SK-N-SH (cell line): ENCODE measurements around the gene FAM83F. TPM values are rescaled to one million over a fixed set of nuclear protein-coding genes. Genes with fewer than 3 reads are reported as not detected.

ENCODE experiments used
- CTCF ChIA-PET: fragments of 300-600, 350-600 bp; formaldehyde crosslinking; extraction: SDS; loops from one replicate; lab custom pipeline; 2021; lab: Yijun Ruan, JAX
- POLR2A ChIA-PET: fragments of 350-600 bp; sonication (Branson Sonifier 250); formaldehyde crosslinking; extraction: SDS; loops from one replicate; lab custom pipeline; 2020; ENCODE audit warnings: antibody characterized with exemption, inconsistent platforms; lab: Yijun Ruan, JAX
- DNase-seq: peaks from one replicate; pipeline ENCODE4 v3.0.0; 2012
- H2AFZ ChIP-seq: fragments of 200-600 bp; sonication (generic); 2 replicates; pipeline ENCODE4 v1.8.1; 2016; ENCODE audit warnings: antibody characterized with exemption, mild to moderate bottlenecking, low read depth
- H3F3A ChIP-seq: fragments of 200-600 bp; sonication (generic); replicated peaks from 2 replicates; pipeline ENCODE3; 2016; ENCODE audit warnings: antibody characterized with exemption, mild to moderate bottlenecking; ENCODE audit not compliant: insufficient read depth
- H3K27ac ChIP-seq, 2 experiments: fragments of 200-500 bp in 1 of 2; fragments of 200-600 bp in 1 of 2; sonication (Bioruptor generic) in 1 of 2; sonication (generic), shearing (Covaris generic) in 1 of 2; 2 replicates each; pipeline versions ENCODE4 v1.5.1 to v1.6.1; 2014 to 2016; ENCODE audit warnings: low read depth in 2 of 2, inconsistent platforms in 1 of 2, low read length in 1 of 2, mild to moderate bottlenecking in 1 of 2, mixed read lengths in 1 of 2
- H3K27me3 ChIP-seq: fragments of 200-600 bp; sonication (generic), shearing (Covaris generic); 2 replicates; pipeline ENCODE4 v1.6.1; 2016; ENCODE audit warnings: mixed run types; ENCODE audit not compliant: insufficient read depth
- H3K36me3 ChIP-seq, 2 experiments: fragments of 200-500 bp in 1 of 2; fragments of 200-600 bp in 1 of 2; sonication (Bioruptor generic) in 1 of 2; sonication (generic) in 1 of 2; replicated peaks in 1 of 2; 2 replicates each; pipeline versions ENCODE3 to v1.5.1; 2014 to 2016; ENCODE audit warnings: low read length in 1 of 2, mild to moderate bottlenecking in 1 of 2; ENCODE audit not compliant: insufficient read depth in 2 of 2, control insufficient read depth in 1 of 2
- H3K4me1 ChIP-seq, 2 experiments: fragments of 200-500 bp in 1 of 2; fragments of 200-600 bp in 1 of 2; sonication (Bioruptor generic) in 1 of 2; sonication (generic), shearing (Covaris generic) in 1 of 2; 2 replicates each; pipeline versions ENCODE4 v1.5.1 to v1.6.1; 2014 to 2016; ENCODE audit warnings: low read depth in 1 of 2, low read length in 1 of 2, mixed run types in 1 of 2; ENCODE audit not compliant: insufficient read depth in 2 of 2, control insufficient read depth in 1 of 2
- H3K4me2 ChIP-seq: fragments of 200-600 bp; sonication (generic), shearing (Covaris generic); 2 replicates; pipeline ENCODE4 v1.6.1; 2017; ENCODE audit warnings: mixed run types
- H3K4me3 ChIP-seq, 2 experiments: fragments of 200-500 bp in 1 of 2; fragments of 200-600 bp in 1 of 2; sonication (Bioruptor generic) in 1 of 2; sonication (generic), shearing (Covaris generic) in 1 of 2; 2 replicates each; pipeline versions ENCODE4 v1.5.1 to v1.8.1; 2014 to 2016; ENCODE audit warnings: low read depth in 2 of 2, inconsistent platforms in 1 of 2, low read length in 1 of 2, mild to moderate bottlenecking in 1 of 2, mixed read lengths in 1 of 2, moderate library complexity in 1 of 2
- H3K79me2 ChIP-seq: fragments of 200-600 bp; sonication (generic); 2 replicates; pipeline ENCODE4 v1.8.1; 2017; ENCODE audit warnings: mild to moderate bottlenecking; ENCODE audit not compliant: insufficient read depth
- H3K9ac ChIP-seq: fragments of 200-600 bp; sonication (generic); 2 replicates; pipeline ENCODE4 v1.6.1; 2017; ENCODE audit warnings: mixed run types
- H3K9me2 ChIP-seq: fragments of 200-600 bp; sonication (generic); 2 replicates; pipeline ENCODE4 v1.6.1; 2017; ENCODE audit warnings: mixed run types
- H3K9me3 ChIP-seq: fragments of 200-600 bp; sonication (generic); 2 replicates; pipeline ENCODE4 v1.6.1; 2017; ENCODE audit warnings: mixed run types, mild to moderate bottlenecking, moderate library complexity
- H4K20me1 ChIP-seq: fragments of 200-600 bp; sonication (generic); 2 replicates; pipeline ENCODE4 v1.6.1; 2017; ENCODE audit warnings: mild to moderate bottlenecking, mixed run types; ENCODE audit not compliant: insufficient read depth
- CHD2 ChIP-seq: fragments of 150-350 bp; IDR thresholded peaks from 2 replicates; pipeline ENCODE4 v1.6.1; 2018; ENCODE audit warnings: low read length; ENCODE audit not compliant: partially characterized antibody
- EP300 ChIP-seq, 2 experiments: IDR thresholded peaks; 2 replicates each; pipeline versions ENCODE4 v1.4.0 to v1.6.1; 2012; ENCODE audit warnings: borderline replicate concordance in 1 of 2, low read depth in 1 of 2, low read length in 1 of 2
- EZH2phosphoT487 ChIP-seq: fragments of 200-600 bp; sonication (generic); IDR thresholded peaks from 2 replicates; pipeline ENCODE4 v1.6.1; 2017; ENCODE audit warnings: low read depth, mixed run types, mild to moderate bottlenecking, antibody characterized with exemption, moderate library complexity, borderline replicate concordance
- FOXJ3 ChIP-seq: sonication (generic); formaldehyde crosslinking; IDR thresholded peaks from 2 replicates; pipeline ENCODE4 v1.5.1; 2020; ENCODE audit warnings: mild to moderate bottlenecking, missing genetic modification reagents
- GABPA ChIP-seq: IDR thresholded peaks from 2 replicates; pipeline ENCODE4 v1.4.0; 2012; ENCODE audit warnings: low read depth, mild to moderate bottlenecking
- MXI1 ChIP-seq: IDR thresholded peaks from 2 replicates; pipeline ENCODE4 v1.6.1; 2012; ENCODE audit warnings: mild to moderate bottlenecking, low read depth, low read length, improper control_type of control experiment
- NFIC ChIP-seq: IDR thresholded peaks from 2 replicates; pipeline ENCODE4 v1.4.0; 2012; ENCODE audit warnings: borderline replicate concordance
- RAD21 ChIP-seq: IDR thresholded peaks from 2 replicates; pipeline ENCODE4 v1.6.1; 2012; ENCODE audit warnings: mild to moderate bottlenecking, low read length
- RFX5 ChIP-seq: IDR thresholded peaks from 2 replicates; pipeline ENCODE4 v1.6.1; 2012; ENCODE audit warnings: mild to moderate bottlenecking, improper control_type of control experiment, low read length
- SMC3 ChIP-seq: IDR thresholded peaks from 2 replicates; pipeline ENCODE4 v1.6.1; 2012; ENCODE audit warnings: low read depth, low read length, improper control_type of control experiment
- TAF1 ChIP-seq: IDR thresholded peaks from 2 replicates; pipeline ENCODE4 v1.6.1; 2012; ENCODE audit warnings: low read depth, mild to moderate bottlenecking, low read length, moderate library complexity, borderline replicate concordance
- TCF12 ChIP-seq: IDR thresholded peaks from 2 replicates; pipeline ENCODE4 v1.4.0; 2012
- YY1 ChIP-seq: IDR thresholded peaks from 2 replicates; pipeline ENCODE4 v1.4.0; 2012; ENCODE audit warnings: low read depth, mild to moderate bottlenecking
- WGBS: methylation state at CpG from one replicate; pipeline ENCODE4 v1.1.6; 2017; ENCODE audit warnings: low lambda C conversion rate; 5-methylcytosine and 5-hydroxymethylcytosine counted together
- polyA plus RNA-seq, 3 experiments: library from polyadenylated mRNA; depleted of rRNA; stranded (reverse); fragments of >200 nt; gene quantifications; 2 replicates each; pipeline ENCODE4 v1.2.3, GENCODE V29; 2012
- TF ChIP-seq, protein P1 (sequence below): fragments of 200-600 bp; sonication (generic); IDR thresholded peaks from 2 replicates; pipeline ENCODE4 v1.6.1; 2017; ENCODE audit warnings: antibody characterized with exemption, mild to moderate bottlenecking, moderate library complexity
- TF ChIP-seq, protein P2 (sequence below): IDR thresholded peaks from 2 replicates; pipeline ENCODE4; 2012
- TF ChIP-seq, protein P3 (sequence below): IDR thresholded peaks from 2 replicates; pipeline ENCODE4 v1.4.0; 2012; ENCODE audit warnings: low read depth, borderline replicate concordance

Gene FAM83F
- polyA plus RNA-seq, 1 of the 3 experiments (the other 2 are of a cell fraction): not detected

DNA sequence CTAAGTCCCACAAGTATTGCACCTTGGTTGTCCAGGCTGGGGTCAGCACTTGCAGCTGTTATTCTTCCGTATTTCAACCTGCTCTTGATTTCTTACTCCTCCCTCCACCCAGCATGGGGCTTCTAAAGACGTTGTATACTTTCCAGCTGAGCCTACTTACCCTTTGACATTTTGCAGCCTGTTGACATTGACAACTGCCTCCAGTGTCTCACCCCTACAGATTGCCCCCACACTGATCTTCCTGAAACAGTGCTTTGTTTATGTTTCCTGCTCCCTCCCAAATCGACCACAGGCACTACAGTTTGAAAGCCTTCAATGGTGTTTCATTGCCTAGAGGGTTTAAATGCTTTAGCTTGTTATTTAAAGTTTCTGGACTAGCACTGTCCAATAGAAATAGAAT, 56.6 kb downstream of the FAM83F start:
- Histone ChIP-seq H3K27me3 (no peaks in the 10 kb centered on the region), H3K9me3 (no peaks in the 10 kb centered on the region), H4K20me1 (no peaks in the 10 kb centered on the region), H3K79me2 (no peaks in the 10 kb centered on the region; the same call in 1 of the 2 replicates), H3K9me2 (no peaks in the 10 kb centered on the region), H3K4me2 (no peak overlapping the region), H2AFZ (no peak overlapping the region)
- no peak for DNase-seq
- WGBS: 43% methylated on average over 3 of the region's 3 CpGs
- TF ChIP-seq RFX5 (no peak), SMC3 (no peak), NFIC (no peak), MXI1 (no peak), TCF12 (no peak), CHD2 (no peak), RAD21 (no peak), YY1 (no peak), FOXJ3 (no peak), TAF1 (no peak), EP300 (IDR thresholded peaks at IDR 0.05; ENCODE audit: borderline replicate concordance in 1 of 2, low read depth in 1 of 2, low read length in 1 of 2) (no peak), GABPA (no peak), EZH2phosphoT487 (no peak)
- TF ChIP-seq, protein P1, sequence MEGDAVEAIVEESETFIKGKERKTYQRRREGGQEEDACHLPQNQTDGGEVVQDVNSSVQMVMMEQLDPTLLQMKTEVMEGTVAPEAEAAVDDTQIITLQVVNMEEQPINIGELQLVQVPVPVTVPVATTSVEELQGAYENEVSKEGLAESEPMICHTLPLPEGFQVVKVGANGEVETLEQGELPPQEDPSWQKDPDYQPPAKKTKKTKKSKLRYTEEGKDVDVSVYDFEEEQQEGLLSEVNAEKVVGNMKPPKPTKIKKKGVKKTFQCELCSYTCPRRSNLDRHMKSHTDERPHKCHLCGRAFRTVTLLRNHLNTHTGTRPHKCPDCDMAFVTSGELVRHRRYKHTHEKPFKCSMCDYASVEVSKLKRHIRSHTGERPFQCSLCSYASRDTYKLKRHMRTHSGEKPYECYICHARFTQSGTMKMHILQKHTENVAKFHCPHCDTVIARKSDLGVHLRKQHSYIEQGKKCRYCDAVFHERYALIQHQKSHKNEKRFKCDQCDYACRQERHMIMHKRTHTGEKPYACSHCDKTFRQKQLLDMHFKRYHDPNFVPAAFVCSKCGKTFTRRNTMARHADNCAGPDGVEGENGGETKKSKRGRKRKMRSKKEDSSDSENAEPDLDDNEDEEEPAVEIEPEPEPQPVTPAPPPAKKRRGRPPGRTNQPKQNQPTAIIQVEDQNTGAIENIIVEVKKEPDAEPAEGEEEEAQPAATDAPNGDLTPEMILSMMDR: no peak
- TF ChIP-seq, protein P2, sequence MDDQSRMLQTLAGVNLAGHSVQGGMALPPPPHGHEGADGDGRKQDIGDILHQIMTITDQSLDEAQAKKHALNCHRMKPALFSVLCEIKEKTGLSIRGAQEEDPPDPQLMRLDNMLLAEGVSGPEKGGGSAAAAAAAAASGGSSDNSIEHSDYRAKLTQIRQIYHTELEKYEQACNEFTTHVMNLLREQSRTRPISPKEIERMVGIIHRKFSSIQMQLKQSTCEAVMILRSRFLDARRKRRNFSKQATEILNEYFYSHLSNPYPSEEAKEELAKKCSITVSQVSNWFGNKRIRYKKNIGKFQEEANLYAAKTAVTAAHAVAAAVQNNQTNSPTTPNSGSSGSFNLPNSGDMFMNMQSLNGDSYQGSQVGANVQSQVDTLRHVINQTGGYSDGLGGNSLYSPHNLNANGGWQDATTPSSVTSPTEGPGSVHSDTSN: no peak
- TF ChIP-seq, protein P3, sequence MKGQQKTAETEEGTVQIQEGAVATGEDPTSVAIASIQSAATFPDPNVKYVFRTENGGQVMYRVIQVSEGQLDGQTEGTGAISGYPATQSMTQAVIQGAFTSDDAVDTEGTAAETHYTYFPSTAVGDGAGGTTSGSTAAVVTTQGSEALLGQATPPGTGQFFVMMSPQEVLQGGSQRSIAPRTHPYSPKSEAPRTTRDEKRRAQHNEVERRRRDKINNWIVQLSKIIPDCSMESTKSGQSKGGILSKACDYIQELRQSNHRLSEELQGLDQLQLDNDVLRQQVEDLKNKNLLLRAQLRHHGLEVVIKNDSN: no peak
- TF ChIP-seq, all 33 proteins: peak for 0
- no peaks in the 10 kb centered on the region for H3F3A ChIP-seq
- H3K4me1 ChIP-seq: peaks cover 0 to 2% of the 10 kb centered on the region in 2 experiments; a peak in 1 of 4 replicates
- ChIA-PET CTCF (no interaction called here), POLR2A (no interaction called here)
- H3K27ac ChIP-seq: no peak overlapping the region
- no peaks in the 10 kb centered on the region for H3K36me3 ChIP-seq
- no peak overlapping the region for H3K9ac ChIP-seq
- H3K4me3 ChIP-seq: no peak overlapping the region
